Skeletal muscle cell (primary cell): Measurements from ENCODE around the gene NEO1.
"Not testable (repeated sequence)": the region's sequence is repeated elsewhere in the genome, so short reads cannot be mapped to it uniquely, and the experiment has no call there.

ENCODE experiments used
- DNase-seq: peaks from one replicate; pipeline ENCODE4 v3.0.0-alpha.2; 2010; ENCODE audit warnings: low read depth
- H3K4me3 ChIP-seq: 2 replicates; pipeline ENCODE4 v1.5.1; 2011; ENCODE audit warnings: low read depth, mild to moderate bottlenecking, control low read depth, low read length, moderate library complexity

The NEO1 gene

DNA sequence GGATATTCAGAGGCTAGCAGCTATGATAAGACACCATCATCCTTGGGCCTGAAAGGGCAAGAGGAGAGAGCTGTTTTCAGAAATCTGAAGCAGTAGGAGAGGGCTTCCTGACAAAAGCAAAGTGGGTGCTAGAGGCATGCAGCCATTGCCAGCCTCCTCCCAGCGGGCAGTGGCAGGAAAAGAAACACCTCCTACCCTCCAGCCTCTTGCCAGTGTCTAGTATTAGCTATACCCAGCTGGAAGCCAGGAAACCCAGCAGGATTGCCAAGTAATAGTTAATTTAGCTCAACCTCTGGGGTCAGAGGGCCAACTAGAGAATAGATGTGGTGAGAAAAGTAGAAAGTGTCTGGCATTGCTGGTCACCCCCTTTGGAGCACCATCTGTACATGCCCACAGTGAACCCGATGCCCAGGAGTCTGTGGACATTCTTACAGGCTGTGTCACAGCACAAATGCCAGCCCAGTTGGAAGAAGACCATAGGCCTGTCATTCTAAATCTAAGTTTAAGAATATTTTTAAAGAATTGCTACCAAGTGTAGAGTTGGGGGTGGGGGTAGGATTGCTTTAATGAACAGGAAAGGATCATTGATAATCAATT lies 231.2 kb downstream of the NEO1 start:
- DNase-seq, result no peak
- no peak overlapping the region for H3K4me3 ChIP-seq

DNA sequence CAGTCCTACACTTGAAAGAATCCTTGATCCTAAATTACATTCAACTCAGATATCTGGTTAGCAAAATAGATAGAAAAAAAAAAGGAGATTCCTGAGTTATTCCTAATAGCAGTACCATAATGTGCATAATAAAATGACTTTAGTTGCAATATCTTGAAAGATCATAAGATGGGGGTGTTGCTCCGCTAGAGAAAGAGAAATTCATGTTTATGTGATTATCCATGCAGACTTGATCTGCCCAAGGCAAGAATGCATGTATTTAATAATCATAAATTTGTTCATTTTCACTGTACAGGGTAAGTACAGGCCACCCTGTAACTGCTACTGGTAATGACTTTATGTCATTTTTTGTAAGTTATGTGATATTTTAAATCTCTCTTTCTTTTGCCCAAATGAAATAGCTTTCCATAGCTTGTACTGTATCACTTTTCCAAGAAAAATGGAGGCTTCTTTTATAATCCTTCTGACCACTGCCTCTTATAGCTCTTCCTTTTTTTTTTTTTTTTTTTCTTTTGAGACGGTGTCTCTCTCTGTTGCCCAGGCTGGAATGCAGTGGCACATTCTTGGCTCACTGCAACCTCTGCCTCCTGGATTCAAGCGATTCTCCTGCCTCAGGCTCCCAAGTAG lies 231.9 kb downstream of the NEO1 start:
- no peak overlapping the region for H3K4me3 ChIP-seq
- DNase-seq, result no peak

DNA sequence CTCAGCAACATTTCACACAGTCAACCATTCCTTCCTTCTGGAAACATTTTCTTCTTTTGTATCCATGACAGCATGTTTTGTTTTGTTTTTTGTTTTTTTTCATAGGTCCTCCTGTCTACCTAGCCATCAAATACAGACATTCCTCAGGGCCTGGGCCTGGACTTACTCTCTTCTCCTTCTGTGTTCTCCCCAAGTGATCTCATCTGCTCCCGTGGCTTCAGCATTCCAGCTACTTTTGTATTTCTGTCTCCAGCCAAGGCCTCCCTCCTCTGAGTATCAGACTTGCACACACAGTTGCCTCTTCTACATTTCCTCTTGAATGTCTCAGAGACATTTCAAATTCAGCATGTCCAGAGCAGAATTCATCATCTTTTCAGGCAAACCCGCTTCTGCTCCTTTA lies 234.0 kb downstream of the NEO1 start:
- no peak for DNase-seq
- no peak overlapping the region for H3K4me3 ChIP-seq

DNA sequence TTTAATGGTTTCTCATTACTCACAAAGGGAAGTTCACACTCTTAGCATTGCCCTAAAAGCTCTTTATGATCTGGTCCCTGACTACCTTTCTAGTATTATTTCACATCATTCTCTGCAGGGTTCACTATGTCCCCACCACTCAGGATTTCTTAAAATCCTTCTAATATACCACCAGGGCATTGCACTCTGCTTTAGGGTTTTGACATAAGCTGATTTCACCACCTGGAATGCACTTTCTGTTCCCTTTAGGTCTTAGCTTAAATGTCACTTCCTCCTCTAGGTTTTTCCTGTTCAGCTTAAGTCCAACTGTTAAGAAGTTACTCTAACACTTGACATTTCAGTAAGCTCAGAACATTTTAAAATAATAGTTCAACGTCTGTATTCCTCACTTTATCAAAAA lies 234.8 kb downstream of the NEO1 start:
- DNase-seq, result no peak
- H3K4me3 ChIP-seq, result no peak overlapping the region

DNA sequence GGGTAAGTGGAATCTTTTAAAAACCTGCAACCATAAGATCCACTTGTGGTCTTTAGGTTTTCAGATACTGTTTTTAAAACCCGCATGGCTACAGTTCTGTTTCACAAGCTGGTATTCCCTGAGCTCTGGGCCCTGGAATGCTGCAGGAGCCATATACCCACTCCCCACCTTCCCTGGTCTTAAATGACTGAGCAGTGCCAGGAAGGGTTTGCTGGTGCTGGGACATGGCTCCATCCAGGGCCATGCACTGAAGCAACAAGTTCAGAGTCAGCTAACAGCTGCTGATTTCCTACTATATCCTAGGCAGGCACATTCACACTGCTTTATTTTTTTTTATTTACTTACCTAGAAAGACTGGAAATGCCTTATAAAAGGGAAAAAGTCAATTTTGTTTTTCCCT lies 239.2 kb downstream of the NEO1 start:
- H3K4me3 ChIP-seq, result no peak overlapping the region
- DNase-seq, result no peak

DNA sequence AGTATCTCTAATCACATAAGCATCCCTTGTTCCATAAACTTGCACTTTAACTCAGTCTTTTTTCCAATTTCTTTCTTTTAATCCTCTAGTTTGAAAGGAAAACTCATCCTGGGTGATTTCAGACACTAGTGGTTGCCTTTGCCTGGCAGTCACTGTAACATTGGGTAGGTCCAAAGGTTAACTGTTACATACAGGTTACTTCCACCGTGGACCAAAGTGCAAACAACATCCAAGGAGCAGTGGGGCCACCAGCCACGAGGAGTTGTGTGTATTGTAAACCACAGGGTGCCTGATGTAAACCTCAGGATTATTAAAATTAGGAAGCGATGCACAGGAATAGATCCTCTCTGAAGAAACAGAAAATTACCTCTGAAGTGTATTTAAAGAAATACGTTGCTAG lies 241.5 kb downstream of the NEO1 start:
- DNase-seq, result no peak

DNA sequence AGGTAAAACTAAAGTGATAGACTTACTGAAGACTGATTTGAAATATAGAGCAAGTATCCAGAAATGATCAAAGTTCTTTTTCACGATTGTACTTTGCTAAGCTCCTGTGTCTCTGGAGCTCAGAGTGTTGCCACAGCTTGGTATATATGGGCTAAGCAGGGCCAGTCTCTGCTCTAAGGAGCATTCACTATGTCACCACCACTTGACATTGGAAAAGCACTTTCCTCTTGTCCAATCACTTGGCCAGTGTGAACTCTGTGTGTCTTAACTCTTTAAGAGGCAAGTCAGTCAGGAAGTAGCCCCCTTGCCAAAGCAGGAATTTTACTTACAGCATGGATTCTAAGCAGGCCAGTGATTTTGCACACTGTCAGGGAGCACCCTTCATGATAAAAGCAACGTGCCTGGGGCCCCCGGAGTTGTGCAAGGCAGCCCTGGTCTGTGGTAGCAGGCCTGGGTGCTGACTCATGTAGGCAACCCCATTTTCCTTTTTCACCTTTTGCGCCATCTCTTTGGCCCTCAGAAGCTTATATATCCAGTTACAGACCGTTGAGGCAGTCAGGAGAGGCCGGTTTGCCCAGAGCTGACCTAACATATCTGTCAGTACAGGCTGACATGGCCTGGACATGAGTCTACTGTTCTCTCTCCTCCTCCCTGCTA lies 243.5 kb downstream of the NEO1 start:
- peak; percentile 23 for DNase-seq
- H3K4me3 ChIP-seq, result no peak overlapping the region

More for the DNA sequence above, 241.5 kb downstream of the NEO1 start:
- H3K4me3 ChIP-seq, result no peak overlapping the region

DNA sequence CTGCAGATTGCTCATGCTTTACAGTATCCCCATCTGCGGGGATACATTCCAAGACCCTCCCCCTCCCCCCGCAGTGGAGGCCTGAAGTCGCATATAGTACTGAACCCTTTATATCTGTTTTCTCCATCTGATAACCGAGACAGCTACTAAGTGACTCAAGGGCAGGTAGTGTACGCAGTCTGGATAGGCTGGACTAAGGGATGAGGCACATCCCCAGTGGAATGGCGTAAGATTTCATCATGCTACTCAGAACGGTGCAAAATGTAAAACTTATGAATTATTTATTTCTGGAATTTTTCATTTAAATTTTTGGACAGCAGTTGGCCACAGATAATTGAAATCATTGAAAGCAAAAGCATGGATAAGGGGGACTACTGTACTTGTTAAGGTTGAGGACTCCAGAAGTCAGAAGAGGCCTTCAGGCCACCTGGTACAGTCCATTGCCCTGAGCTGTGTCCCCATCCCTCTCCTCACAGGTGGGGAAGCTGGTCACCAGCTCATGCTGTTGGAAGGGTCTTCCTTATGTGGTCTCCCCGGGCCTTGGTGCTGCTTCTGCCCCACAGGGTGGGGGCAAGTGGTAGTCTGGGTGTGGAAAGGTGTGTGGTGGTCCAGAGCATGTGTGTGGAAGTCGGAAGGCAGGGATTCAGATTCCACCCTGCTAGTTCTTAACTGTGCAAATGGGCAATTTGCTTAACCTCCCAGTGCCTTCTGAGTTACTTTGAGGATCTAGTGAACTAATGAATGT lies 244.5 kb downstream of the NEO1 start:
- no peak overlapping the region for H3K4me3 ChIP-seq
- no peak for DNase-seq

DNA sequence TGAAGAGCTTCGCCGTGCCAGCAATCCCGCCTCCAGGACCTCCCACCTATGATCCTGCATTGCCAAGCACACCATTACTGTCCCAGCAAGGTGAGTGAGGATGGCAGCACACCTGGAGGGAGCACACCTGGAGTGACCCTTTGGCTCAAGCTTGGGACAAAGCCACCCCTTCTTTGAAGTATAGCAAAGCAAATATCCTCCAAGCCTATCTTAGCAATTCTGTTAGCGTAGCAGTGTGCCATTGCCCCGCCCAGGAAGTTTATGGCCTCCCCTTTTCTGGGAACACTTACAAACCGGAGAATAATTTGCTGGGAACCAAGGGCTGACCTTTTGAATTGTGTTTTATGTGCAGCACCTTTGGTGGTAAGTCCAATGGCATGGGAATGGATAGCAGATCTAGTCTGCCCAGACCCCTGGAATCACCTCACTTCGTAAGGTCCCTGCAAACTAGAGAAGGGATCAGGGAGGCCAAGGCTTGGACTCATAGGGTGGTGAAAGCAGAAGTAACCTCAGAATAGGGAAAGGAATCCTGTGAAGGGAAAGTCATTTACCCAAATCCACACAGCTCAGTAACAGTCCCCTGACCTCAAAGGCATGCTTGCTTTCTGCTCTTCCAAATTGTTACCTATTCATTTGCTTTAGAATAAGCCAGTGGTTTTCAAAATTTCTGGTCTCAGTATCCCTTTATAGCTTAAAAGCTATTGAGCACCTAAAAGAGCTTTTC lies 246.4 kb downstream of the NEO1 start:
- H3K4me3 ChIP-seq, result no peak overlapping the region
- DNase-seq, result no peak

DNA sequence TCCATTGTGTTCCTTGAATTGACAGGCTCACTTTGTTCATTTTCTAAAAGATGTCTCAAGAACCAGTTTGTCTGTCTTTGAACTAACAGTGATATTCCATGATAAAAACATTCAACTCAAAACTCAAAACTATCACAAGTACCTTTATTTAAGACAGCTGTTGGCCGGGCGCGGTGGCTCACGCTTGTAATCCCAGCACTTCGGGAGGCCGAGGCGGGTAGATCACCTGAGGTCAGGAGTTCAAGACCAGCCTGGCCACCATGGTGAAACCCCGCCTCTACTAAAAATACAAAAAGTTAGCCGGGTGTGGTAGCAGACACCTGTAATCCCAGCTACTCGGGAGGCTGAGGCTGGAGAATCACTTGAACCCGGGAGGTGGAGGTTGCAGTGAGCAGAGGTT lies 248.0 kb downstream of the NEO1 start:
- DNase-seq, H3K4me3 ChIP-seq: not testable (repeated sequence)

DNA sequence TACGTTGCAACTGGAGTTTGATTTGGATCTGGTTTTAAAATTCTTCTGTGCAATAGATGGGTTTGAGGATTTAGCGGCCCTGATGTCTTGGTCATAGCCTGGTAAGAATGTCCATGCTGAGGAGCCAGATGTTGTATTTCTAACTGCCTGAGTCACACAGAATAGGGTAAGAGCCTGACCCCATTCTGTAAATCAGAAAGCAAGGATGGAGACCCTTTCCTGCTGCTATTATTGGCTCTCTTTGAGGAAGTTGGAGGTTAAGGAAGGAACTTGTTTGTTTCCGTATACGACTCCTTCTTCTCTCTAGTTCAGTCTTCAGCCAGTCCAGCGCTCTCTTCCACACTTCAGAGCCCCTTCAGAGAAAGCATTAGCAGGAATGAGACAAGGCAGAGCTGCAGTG lies 251.4 kb downstream of the NEO1 start:
- no peak for DNase-seq

DNA sequence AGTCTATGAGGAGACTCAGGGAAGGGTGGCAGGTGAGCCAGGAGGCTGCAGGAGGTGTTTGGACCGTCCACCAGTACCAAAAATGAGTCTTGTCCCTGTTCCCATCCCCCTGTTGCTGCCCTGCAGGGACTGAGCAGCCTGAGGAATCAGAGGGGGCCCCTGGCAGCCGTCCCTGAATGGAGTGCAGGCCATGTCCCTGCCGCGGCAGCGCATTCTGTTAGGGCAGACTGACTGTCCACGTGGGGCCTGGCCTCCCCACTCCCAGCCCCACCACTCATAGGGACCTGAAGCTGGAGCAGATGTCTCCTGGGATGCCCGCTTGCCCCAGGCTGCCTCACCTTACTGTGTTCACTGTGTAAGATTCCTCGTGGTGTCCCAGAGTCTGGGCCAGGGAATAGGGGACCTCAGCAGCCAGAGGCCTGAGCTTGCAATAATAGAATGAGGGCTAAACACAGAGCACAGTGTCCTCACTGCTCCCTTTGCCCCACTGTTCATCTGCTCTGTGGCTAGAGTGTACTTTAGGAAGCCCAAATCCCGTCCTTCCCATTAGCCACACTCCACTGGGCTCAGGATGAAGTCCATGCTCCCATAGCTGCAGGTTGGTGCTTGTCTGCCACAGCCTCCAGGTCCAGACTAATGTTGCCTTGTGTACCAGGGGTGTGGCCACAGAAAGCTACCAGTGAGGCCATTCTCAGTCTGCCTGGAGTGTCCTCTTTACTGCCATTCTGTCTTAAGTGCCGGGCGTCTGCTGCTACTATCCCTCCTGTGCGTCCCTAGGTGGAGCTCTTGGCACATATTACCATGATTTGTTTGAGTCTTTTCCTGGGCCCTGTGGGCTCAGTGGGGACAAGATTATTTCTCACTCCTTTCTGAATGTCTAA lies 253.3 kb downstream of the NEO1 start:
- H3K4me3 ChIP-seq, result no peak overlapping the region
- peak; percentile 33 for DNase-seq

More for the DNA sequence above, 251.4 kb downstream of the NEO1 start:
- H3K4me3 ChIP-seq, result no peak overlapping the region

DNA sequence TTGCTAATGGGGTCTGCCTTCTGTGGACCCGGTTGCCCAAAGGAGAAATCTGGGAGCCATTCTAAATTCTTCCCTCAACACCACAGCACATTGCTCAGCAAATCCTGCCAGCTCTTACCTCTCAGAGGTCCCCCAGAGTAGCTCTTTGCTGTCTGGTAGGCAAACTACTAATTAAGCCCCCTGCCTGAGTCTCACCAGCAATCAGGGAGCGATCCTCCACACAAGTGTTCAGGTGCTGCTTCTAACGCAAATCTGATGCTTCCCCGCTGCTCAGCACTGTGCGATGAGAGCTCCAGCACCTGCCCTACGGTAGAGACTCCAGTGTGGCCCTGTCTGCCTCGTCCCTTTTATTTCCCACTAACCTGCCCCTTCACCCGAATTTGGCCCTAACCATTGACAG lies 256.0 kb downstream of the NEO1 start:
- H3K4me3 ChIP-seq, result no peak overlapping the region
- DNase-seq, result no peak

DNA sequence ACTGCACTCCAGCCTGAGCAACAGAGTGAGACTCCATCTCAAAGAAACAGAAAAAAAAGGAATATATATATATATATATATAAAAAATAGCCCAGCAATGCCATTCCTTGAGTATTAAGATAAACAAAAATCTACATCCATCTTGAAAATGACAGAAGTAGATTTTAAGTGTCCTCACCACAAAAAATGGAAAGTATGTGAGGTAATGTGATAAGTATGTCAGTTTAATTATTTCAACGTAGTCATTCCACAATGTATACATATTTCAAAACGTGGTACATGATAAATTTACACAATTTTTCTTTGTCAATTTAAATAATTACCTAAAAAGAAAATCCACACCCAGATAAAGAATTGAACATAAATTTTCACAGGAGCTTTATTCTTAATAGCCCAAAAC lies 261.6 kb downstream of the NEO1 start:
- no peak overlapping the region for H3K4me3 ChIP-seq
- DNase-seq, result no peak

DNA sequence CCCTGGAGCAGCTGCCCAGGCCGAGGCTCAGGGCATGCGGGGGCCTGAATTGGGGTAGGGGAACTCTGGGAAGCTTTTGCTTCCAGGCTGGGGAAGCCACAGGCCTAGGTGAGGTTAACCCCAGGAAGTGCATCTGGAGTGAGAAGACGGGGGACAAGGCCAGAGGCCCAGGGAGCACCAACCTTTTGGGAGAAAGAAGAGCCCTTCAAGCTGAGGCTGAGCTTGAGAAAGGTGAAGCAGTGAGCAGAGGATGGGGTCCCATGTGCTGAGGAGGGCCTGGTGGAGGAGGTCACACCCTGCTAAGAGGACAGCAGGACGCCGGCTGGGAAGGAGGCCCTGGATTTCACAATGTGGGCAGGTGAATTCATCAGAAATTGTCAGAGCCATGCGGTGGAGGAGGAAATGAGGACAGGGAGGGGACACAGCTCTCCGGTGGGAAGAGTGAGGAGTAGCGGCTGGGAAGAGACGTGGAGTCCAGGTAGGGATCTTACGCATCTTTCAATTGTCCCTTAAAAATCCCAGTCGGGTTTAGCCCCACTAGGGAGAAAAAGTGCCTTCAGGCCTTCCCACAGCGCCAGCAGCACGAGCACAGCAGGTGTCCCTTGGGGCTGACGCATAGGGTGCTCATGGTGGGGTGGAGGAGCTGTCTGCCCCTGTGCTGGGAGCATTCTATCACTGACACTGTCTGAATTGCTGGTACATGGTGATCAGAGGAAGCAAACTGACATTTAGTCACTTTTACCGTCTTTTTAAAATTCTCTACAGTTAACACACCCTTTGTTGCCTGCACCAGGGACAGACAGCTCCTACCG lies 265.6 kb downstream of the NEO1 start:
- no peak overlapping the region for H3K4me3 ChIP-seq
- DNase-seq, result no peak

DNA sequence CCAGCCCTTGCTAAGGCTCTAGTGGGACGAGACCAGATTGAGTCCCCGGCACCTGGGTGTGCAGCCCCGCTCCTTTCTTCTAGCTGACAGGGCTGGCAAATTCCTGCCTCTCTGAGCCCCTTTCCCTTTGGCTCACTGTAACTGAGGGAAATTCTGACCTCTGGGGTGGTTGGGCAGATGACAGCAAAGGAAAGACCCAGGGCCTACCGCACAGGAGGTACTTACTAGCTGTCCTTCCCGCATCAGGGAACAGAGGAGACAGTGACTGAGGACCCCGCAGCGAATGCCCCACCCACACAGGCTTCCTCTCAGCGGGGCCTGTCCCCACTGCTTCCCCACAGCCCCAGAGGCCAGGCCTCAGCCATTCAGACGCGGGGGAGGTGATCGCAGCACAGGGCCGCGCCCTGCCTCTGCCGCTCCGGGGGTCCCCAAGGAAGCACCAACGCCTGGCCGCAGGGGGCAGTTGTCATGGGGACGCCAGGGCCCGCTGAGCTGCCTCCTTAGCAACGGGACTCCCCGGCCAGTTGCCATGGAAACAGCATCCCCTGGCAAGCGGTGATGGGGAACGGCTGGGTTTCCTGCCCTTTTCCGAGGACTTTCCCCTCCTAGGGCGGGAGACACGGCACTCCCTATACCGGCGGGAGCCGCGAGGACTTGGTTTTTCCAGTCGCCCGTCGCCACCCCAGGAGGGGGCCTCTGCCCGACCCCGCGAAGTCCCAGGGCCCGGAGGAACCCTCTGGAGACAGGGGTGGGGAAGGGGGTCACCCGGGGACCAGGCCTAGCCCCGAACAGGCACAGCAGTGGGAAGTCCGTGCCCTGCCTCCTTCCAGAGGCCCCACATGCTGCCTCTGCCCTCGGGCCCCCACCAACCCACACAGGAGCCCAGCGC lies 266.4 kb downstream of the NEO1 start:
- DNase-seq, result no peak
- no peak overlapping the region for H3K4me3 ChIP-seq
